ENCODE measurements around the gene ATP9A.
"Not testable (repeated sequence)": the region's sequence is repeated elsewhere in the genome, so short reads cannot be mapped to it uniquely, and the experiment has no call there.

ATP9A gene

DNA sequence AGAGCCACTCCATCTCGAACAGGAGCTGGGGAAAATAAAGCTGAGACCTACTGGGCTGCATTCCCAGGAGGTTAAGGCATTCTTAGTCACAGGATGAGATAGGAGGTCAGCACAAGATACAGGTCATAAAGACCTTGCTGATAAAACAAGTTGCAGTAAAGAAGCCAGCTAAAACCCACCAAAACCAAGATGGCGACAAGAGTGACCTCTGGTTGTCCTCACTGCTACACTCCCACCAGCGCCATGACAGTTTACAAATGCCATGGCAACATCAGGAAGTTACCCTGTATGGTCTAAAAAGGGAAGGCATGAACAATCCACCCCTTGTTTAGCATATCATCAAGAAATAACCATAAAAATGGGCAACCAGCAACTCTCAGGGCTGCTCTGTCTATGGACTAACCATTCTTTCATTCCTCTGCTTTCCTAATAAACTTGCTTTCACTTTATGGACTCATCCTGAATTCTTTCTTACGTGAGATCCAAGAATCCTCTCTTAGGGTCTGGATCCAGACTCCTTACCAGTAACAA, 10.1 kb upstream of the ATP9A start:
- not testable (repeated sequence) for H3K4ac ChIP-seq (ENCODE audit: low read length); H3K27me3 ChIP-seq (ENCODE audit: control insufficient read depth in 3 of 3, insufficient read depth in 3 of 3, low read depth in 1 of 3, low read length in 3 of 3); H2AK5ac ChIP-seq (ENCODE audit: low read depth, low read length); H3K14ac ChIP-seq (ENCODE audit: low read length); H2BK5ac ChIP-seq (ENCODE audit: low read length); H4K8ac ChIP-seq (ENCODE audit: low read depth, low read length); H2BK120ac ChIP-seq (ENCODE audit: low read depth, low read length); H2BK15ac ChIP-seq (ENCODE audit: low read length); H3K4me2 ChIP-seq (ENCODE audit: insufficient read depth, low read length, poor library complexity, severe bottlenecking); H2BK12ac ChIP-seq (ENCODE audit: low read length); H3K9ac ChIP-seq (ENCODE audit: low read depth, low read length, poor library complexity); H3K4me3 ChIP-seq (ENCODE audit: low read length in 2 of 2); H4K91ac ChIP-seq (ENCODE audit: low read depth, low read length, poor library complexity); H3K18ac ChIP-seq (ENCODE audit: low read length); H3K79me1 ChIP-seq (ENCODE audit: low read depth, low read length); DNase-seq (ENCODE audit: low spot score); H3K27ac ChIP-seq (replicated peaks; ENCODE audit: low read length); H3K23ac ChIP-seq (ENCODE audit: low read depth, low read length, poor library complexity); H2AFZ ChIP-seq (ENCODE audit: low read length); H3K4me1 ChIP-seq (ENCODE audit: control insufficient read depth in 2 of 2, insufficient read depth in 1 of 2, low read depth in 1 of 2, low read length in 2 of 2)
- WGBS, 2 donors (ENCODE audit: extremely low coverage in 2 of 2, insufficient read length in 2 of 2, insufficient replicate concordance in 1 of 2) = no CpG with 5 or more reads among the region's 4 CpGs
- Histone ChIP-seq H3K9me3 (replicated peaks in 1 of 2; ENCODE audit: control insufficient read depth in 2 of 2, insufficient read depth in 1 of 2, low read depth in 1 of 2, low read length in 2 of 2) (peaks cover 5 to 34% of the 10 kb centered on the region in 2 donors), H3K36me3 (replicated peaks in 1 of 2; ENCODE audit: control insufficient read depth in 2 of 2, insufficient read depth in 2 of 2, low read length in 2 of 2) (peaks cover 31 to 42% of the 10 kb centered on the region in 2 donors)

DNA sequence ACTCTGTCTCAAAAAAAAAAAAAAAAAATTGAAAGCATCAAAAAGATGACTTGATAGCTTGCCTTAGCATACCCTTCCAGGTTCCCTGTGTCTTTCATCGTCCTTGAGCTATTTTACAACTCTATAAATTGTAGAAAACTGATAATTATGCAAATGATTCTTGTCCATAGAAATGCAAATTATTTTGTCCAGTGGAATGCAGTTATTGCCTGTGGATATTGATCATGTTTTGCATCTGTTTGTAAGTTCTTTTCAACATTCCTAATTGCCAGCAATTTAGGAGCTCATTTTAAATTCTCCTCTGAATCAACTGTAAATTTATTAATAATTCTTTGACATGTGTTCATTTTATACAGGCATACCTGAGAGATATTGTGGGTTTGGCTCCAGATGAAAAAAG, 7.1 kb upstream of the ATP9A start:
- DNase-seq (ENCODE audit: low spot score) = no peak
- WGBS, 2 donors (ENCODE audit: extremely low coverage in 2 of 2, insufficient read length in 2 of 2, insufficient replicate concordance in 1 of 2) = no CpG with 5 or more reads among the region's 1 CpG
- no peak overlapping the region for H3K4me3 ChIP-seq (ENCODE audit: low read length in 2 of 2)

DNA sequence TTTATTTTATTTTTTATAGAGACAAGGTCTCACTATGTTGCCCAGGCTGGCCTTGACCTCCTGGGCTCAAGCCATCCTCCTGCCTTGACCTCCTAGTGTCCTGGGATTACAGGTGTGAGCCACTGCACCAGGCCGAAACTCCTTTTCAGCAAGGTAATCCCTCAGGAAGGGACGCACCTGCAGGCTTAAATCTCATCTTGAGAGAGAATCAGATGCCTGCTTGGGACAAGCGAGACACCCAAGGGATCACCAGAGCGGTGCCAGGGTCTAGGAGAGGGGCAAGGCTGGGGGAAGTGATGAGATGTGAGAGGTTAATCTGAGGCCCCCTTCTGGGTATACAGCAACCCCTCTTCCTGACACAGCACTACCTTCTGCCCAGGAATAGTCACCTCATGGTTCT, 4.0 kb upstream of the ATP9A start:
- H3K9ac ChIP-seq (ENCODE audit: low read depth, low read length, poor library complexity) = no peak overlapping the region
- DNase-seq (ENCODE audit: low spot score) = no peak
- no peak overlapping the region for H3K27ac ChIP-seq (replicated peaks; ENCODE audit: low read length)
- no peak overlapping the region for H2BK120ac ChIP-seq (ENCODE audit: low read depth, low read length)
- H3K36me3 ChIP-seq (replicated peaks in 1 of 2; ENCODE audit: control insufficient read depth in 2 of 2, insufficient read depth in 2 of 2, low read length in 2 of 2) = no peaks in the 10 kb centered on the region
- H2AFZ ChIP-seq (ENCODE audit: low read length) = no peak overlapping the region
- H3K4me3 ChIP-seq (ENCODE audit: low read length in 2 of 2) = no peak overlapping the region
- WGBS, 2 donors (ENCODE audit: extremely low coverage in 2 of 2, insufficient read length in 2 of 2, insufficient replicate concordance in 1 of 2) = no CpG with 5 or more reads among the region's 4 CpGs
- H3K4me1 ChIP-seq (ENCODE audit: control insufficient read depth in 2 of 2, insufficient read depth in 1 of 2, low read depth in 1 of 2, low read length in 2 of 2) = peaks cover 0 to 3% of the 10 kb centered on the region in 2 donors
- H2AK5ac ChIP-seq (ENCODE audit: low read depth, low read length) = no peak overlapping the region
- H3K4me2 ChIP-seq (ENCODE audit: insufficient read depth, low read length, poor library complexity, severe bottlenecking) = no peak overlapping the region
- H4K8ac ChIP-seq (ENCODE audit: low read depth, low read length) = no peak overlapping the region
- no peak overlapping the region for H3K23ac ChIP-seq (ENCODE audit: low read depth, low read length, poor library complexity)
- no peak overlapping the region for H3K4ac ChIP-seq (ENCODE audit: low read length)
- no peak overlapping the region for H2BK12ac ChIP-seq (ENCODE audit: low read length)
- H4K91ac ChIP-seq (ENCODE audit: low read depth, low read length, poor library complexity) = no peak overlapping the region
- peaks cover 3% of the 10 kb centered on the region for H3K79me1 ChIP-seq (ENCODE audit: low read depth, low read length)
- no peak overlapping the region for H3K18ac ChIP-seq (ENCODE audit: low read length)
- peaks cover 0 to 3% of the 10 kb centered on the region in 2 donors for H3K9me3 ChIP-seq (replicated peaks in 1 of 2; ENCODE audit: control insufficient read depth in 2 of 2, insufficient read depth in 1 of 2, low read depth in 1 of 2, low read length in 2 of 2)
- H3K27me3 ChIP-seq (ENCODE audit: control insufficient read depth in 3 of 3, insufficient read depth in 3 of 3, low read depth in 1 of 3, low read length in 3 of 3) = peaks cover 0 to 4% (median 3%) of the 10 kb centered on the region in 3 experiments
- H2BK5ac ChIP-seq (ENCODE audit: low read length) = no peak overlapping the region
- no peak overlapping the region for H3K14ac ChIP-seq (ENCODE audit: low read length)
- H2BK15ac ChIP-seq (ENCODE audit: low read length) = no peak overlapping the region

More for the DNA sequence above, 7.1 kb upstream of the ATP9A start:
- no peak overlapping the region for H3K4ac ChIP-seq (ENCODE audit: low read length)
- no peak overlapping the region for H3K18ac ChIP-seq (ENCODE audit: low read length)
- H2BK5ac ChIP-seq (ENCODE audit: low read length) = no peak overlapping the region
- no peaks in the 10 kb centered on the region for H3K4me1 ChIP-seq (ENCODE audit: control insufficient read depth in 2 of 2, insufficient read depth in 1 of 2, low read depth in 1 of 2, low read length in 2 of 2)
- H4K8ac ChIP-seq (ENCODE audit: low read depth, low read length) = no peak overlapping the region
- H2BK120ac ChIP-seq (ENCODE audit: low read depth, low read length) = no peak overlapping the region
- no peak overlapping the region for H2AK5ac ChIP-seq (ENCODE audit: low read depth, low read length)
- H2BK15ac ChIP-seq (ENCODE audit: low read length) = no peak overlapping the region
- no peak overlapping the region for H4K91ac ChIP-seq (ENCODE audit: low read depth, low read length, poor library complexity)
- no peak overlapping the region for H3K4me2 ChIP-seq (ENCODE audit: insufficient read depth, low read length, poor library complexity, severe bottlenecking)
- H3K9me3 ChIP-seq (replicated peaks in 1 of 2; ENCODE audit: control insufficient read depth in 2 of 2, insufficient read depth in 1 of 2, low read depth in 1 of 2, low read length in 2 of 2) = peaks cover 3 to 18% of the 10 kb centered on the region in 2 donors
- peaks cover 5 to 12% of the 10 kb centered on the region in 2 donors for H3K36me3 ChIP-seq (replicated peaks in 1 of 2; ENCODE audit: control insufficient read depth in 2 of 2, insufficient read depth in 2 of 2, low read length in 2 of 2)
- no peak overlapping the region for H3K9ac ChIP-seq (ENCODE audit: low read depth, low read length, poor library complexity)
- H3K27ac ChIP-seq (replicated peaks; ENCODE audit: low read length) = no peak overlapping the region
- H2BK12ac ChIP-seq (ENCODE audit: low read length) = no peak overlapping the region
- no peaks in the 10 kb centered on the region for H3K79me1 ChIP-seq (ENCODE audit: low read depth, low read length)
- no peak overlapping the region for H2AFZ ChIP-seq (ENCODE audit: low read length)
- H3K14ac ChIP-seq (ENCODE audit: low read length) = no peak overlapping the region
- no peaks in the 10 kb centered on the region for H3K27me3 ChIP-seq (ENCODE audit: control insufficient read depth in 3 of 3, insufficient read depth in 3 of 3, low read depth in 1 of 3, low read length in 3 of 3)
- H3K23ac ChIP-seq (ENCODE audit: low read depth, low read length, poor library complexity) = no peak overlapping the region

DNA sequence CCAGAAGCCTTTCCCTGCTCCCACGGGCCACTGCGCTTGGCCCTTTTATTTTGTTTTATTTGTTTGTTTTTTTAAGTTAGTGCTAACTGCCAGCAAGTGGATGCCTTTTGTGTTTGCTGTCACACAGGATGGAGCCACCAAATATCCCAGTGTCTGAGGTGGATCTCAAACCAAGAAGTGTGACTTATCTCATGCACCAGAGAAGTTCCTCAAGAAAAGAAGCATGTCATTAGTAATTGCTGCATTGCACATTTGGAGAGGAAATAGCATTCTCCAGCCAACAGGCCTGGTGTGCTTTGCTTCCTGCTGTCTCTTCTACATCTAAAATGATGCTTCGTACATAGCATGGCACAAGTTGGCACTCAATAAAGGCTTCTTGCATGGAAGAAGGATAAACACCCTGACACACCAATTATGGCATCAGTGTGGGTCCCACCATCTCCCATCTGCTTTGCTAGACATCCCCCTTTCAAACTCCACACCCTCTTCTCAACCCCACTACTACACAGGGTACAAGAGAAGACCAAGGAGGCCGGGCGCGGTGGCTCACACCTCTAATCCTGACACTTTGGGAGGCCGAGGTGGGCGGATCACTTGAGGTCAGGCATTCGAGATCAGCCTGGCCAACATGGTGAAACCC, 1.9 kb upstream of the ATP9A start:
- Histone ChIP-seq H3K4me3 (ENCODE audit: low read length in 2 of 2) (no peak overlapping the region), H3K36me3 (replicated peaks in 1 of 2; ENCODE audit: control insufficient read depth in 2 of 2, insufficient read depth in 2 of 2, low read length in 2 of 2) (no peaks in the 10 kb centered on the region), H3K4me2 (ENCODE audit: insufficient read depth, low read length, poor library complexity, severe bottlenecking) (no peak overlapping the region), H3K4ac (ENCODE audit: low read length) (no peak overlapping the region), H3K14ac (ENCODE audit: low read length) (no peak overlapping the region), H2BK5ac (ENCODE audit: low read length) (no peak overlapping the region), H2BK120ac (ENCODE audit: low read depth, low read length) (no peak overlapping the region), H3K27ac (replicated peaks; ENCODE audit: low read length) (no peak overlapping the region), H4K8ac (ENCODE audit: low read depth, low read length) (no peak overlapping the region), H3K9me3 (replicated peaks in 1 of 2; ENCODE audit: control insufficient read depth in 2 of 2, insufficient read depth in 1 of 2, low read depth in 1 of 2, low read length in 2 of 2) (peaks cover 0 to 3% of the 10 kb centered on the region in 2 donors), H4K91ac (ENCODE audit: low read depth, low read length, poor library complexity) (no peak overlapping the region), H3K9ac (ENCODE audit: low read depth, low read length, poor library complexity) (no peak overlapping the region), H3K23ac (ENCODE audit: low read depth, low read length, poor library complexity) (no peak overlapping the region), H2AK5ac (ENCODE audit: low read depth, low read length) (no peak overlapping the region), H2AFZ (ENCODE audit: low read length) (no peak overlapping the region), H2BK12ac (ENCODE audit: low read length) (no peak overlapping the region), H3K27me3 (ENCODE audit: control insufficient read depth in 3 of 3, insufficient read depth in 3 of 3, low read depth in 1 of 3, low read length in 3 of 3) (peaks cover 0 to 4% (median 3%) of the 10 kb centered on the region in 3 experiments), H3K79me1 (ENCODE audit: low read depth, low read length) (peaks cover 3% of the 10 kb centered on the region), H3K4me1 (ENCODE audit: control insufficient read depth in 2 of 2, insufficient read depth in 1 of 2, low read depth in 1 of 2, low read length in 2 of 2) (peaks cover 0 to 3% of the 10 kb centered on the region in 2 donors), H2BK15ac (ENCODE audit: low read length) (no peak overlapping the region), H3K18ac (ENCODE audit: low read length) (no peak overlapping the region)
- WGBS, 2 donors (ENCODE audit: extremely low coverage in 2 of 2, insufficient read length in 2 of 2, insufficient replicate concordance in 1 of 2) = no CpG with 5 or more reads among the region's 9 CpGs
- DNase-seq (ENCODE audit: low spot score) = no peak
